Endothelial cell (in vitro differentiated cells): Measurements from ENCODE around the gene AHSG. TPM values are rescaled to one million over a fixed set of nuclear protein-coding genes. Genes with fewer than 3 reads are reported as not detected.

Experiments
- DNase-seq: peaks from one replicate; pipeline ENCODE4 v3.0.0; 2021; ENCODE audit warnings: low spot score
- H3K27ac Mint-ChIP-seq: one replicate; pipeline ENCODE4 v1.8.0; 2021; ENCODE audit warnings: mixed read lengths, inconsistent platforms; ENCODE audit not compliant: unreplicated experiment
- H3K27me3 Mint-ChIP-seq: one replicate; pipeline ENCODE4 v1.8.0; 2021; ENCODE audit warnings: mild to moderate bottlenecking, moderate library complexity, mixed read lengths, inconsistent platforms; ENCODE audit not compliant: unreplicated experiment
- H3K36me3 Mint-ChIP-seq: one replicate; pipeline ENCODE4 v1.8.0; 2021; ENCODE audit warnings: mild to moderate bottlenecking, low read depth, mixed read lengths, inconsistent platforms; ENCODE audit not compliant: unreplicated experiment
- H3K4me1 Mint-ChIP-seq: one replicate; pipeline ENCODE4 v1.8.0; 2021; ENCODE audit warnings: mild to moderate bottlenecking, mixed read lengths, inconsistent platforms; ENCODE audit not compliant: unreplicated experiment
- H3K4me3 Mint-ChIP-seq: one replicate; pipeline ENCODE4 v1.8.0; 2021; ENCODE audit warnings: mild to moderate bottlenecking, mixed read lengths, inconsistent platforms; ENCODE audit not compliant: unreplicated experiment
- H3K9me3 Mint-ChIP-seq: one replicate; pipeline ENCODE4 v1.8.0; 2021; ENCODE audit warnings: mixed read lengths, inconsistent platforms; ENCODE audit not compliant: unreplicated experiment
- CTCF ChIP-seq: fragments of 200-600 bp; sonication (generic); IDR thresholded peaks from one replicate; pipeline ENCODE4 v1.5.0; 2021; ENCODE audit warnings: antibody characterized with exemption; ENCODE audit not compliant: unreplicated experiment
- total RNA-seq: library from RNA; stranded (reverse); fragmentation: NEBNext Ultra II Directional; extraction: Animal tissue kit (Norgen Biotek cat#: 25700); gene quantifications from one replicate; pipeline ENCODE4 v1.2.1, GENCODE V29; 2021; ENCODE audit not compliant: unreplicated experiment

The AHSG gene
- total RNA-seq, 1 donor from 2014 or later: not detected

GRCh38 chr3:186665625-186666188 is 52.8 kb downstream of the AHSG start, which contains the start of gene HRG:
Gene HRG (plus strand): TSS chr3:186666014. CDS start chr3:186666032, 18 bp downstream.
- no peak for DNase-seq
- no peaks in the 10 kb centered on the region for H3K9me3 Mint-ChIP-seq
- no peak for TF ChIP-seq CTCF
- H3K4me3 Mint-ChIP-seq: no peak within 1 kb of the TSS
- peaks cover 9% of the 10 kb centered on the region for H3K27me3 Mint-ChIP-seq
- no peaks in the 10 kb centered on the region for H3K36me3 Mint-ChIP-seq
- H3K27ac Mint-ChIP-seq: no peak within 1 kb of the TSS
- H3K4me1 Mint-ChIP-seq: peaks cover 23% of the 10 kb centered on the region

- no peak for DNase-seq
- Mint-ChIP-seq H3K9me3 (no peaks in the 10 kb centered on the region), H3K27ac (no peak overlapping the region), H3K36me3 (no peaks in the 10 kb centered on the region), H3K4me3 (no peak overlapping the region), H3K27me3 (peaks cover 5% of the 10 kb centered on the region), H3K4me1 (peaks cover 6% of the 10 kb centered on the region)
- no peak for TF ChIP-seq CTCF
Measured at GRCh38 chr3:186668426-186668825, 55.6 kb downstream of the AHSG start.

GRCh38 chr3:186669378-186670084 is 56.7 kb downstream of the AHSG start:
- peaks cover 3% of the 10 kb centered on the region for H3K27me3 Mint-ChIP-seq
- DNase-seq: no peak
- no peak for TF ChIP-seq CTCF
- no peak overlapping the region for H3K4me3 Mint-ChIP-seq
- H3K9me3 Mint-ChIP-seq: no peaks in the 10 kb centered on the region
- H3K4me1 Mint-ChIP-seq: no peaks in the 10 kb centered on the region
- no peak overlapping the region for H3K27ac Mint-ChIP-seq
- H3K36me3 Mint-ChIP-seq: no peaks in the 10 kb centered on the region

- Mint-ChIP-seq H3K9me3 (no peaks in the 10 kb centered on the region), H3K4me1 (no peaks in the 10 kb centered on the region), H3K4me3 (no peak overlapping the region), H3K27me3 (peaks cover 3% of the 10 kb centered on the region), H3K36me3 (no peaks in the 10 kb centered on the region), H3K27ac (no peak overlapping the region)
- no peak for DNase-seq
- no peak for TF ChIP-seq CTCF
Measured at GRCh38 chr3:186670155-186670554, 57.3 kb downstream of the AHSG start.

Other genes starting within 250 kb of the AHSG start
- 5.8 TPM for gene CRYGS, start 68.7 kb upstream of the AHSG start, total RNA-seq
- 19.5 TPM for gene TBCCD1, start 45.7 kb upstream of the AHSG start, total RNA-seq
- gene DNAJB11, start 42.3 kb upstream of the AHSG start, total RNA-seq: 71.2 TPM
- gene FETUB, start 27.3 kb downstream of the AHSG start, total RNA-seq: not detected
- gene HRG, start 53.0 kb downstream of the AHSG start, total RNA-seq: not detected
- gene KNG1, start 104.3 kb downstream of the AHSG start, total RNA-seq: not detected
- gene EIF4A2, start 170.5 kb downstream of the AHSG start, total RNA-seq: 260 TPM
- 30.2 TPM for gene RFC4, start 193.4 kb downstream of the AHSG start, total RNA-seq
- not detected for gene ADIPOQ, start 229.7 kb downstream of the AHSG start, total RNA-seq